Stimulated activated CD4-positive, alpha-beta T cell treated with anti-CD3 and anti-CD28 coated beads, Interleukin-12 subunit alpha, Interleukin-12 subunit beta, amount 100 ng/mL, for 24 hours (primary cell): ENCODE measurements around the gene MFAP4.
A peak's percentile ranks its signal among the peaks of the same experiment; 100 is the strongest.

Experiments
- DNase-seq, 2 experiments: peaks; one replicate each; pipeline ENCODE4 v3.0.0-alpha.2; 2020; ENCODE audit warnings: low read depth in 2 of 2

Gene MFAP4

GRCh38 chr17:19348081-19348650 lies 38.8 kb downstream of the MFAP4 start:
- no peak for DNase-seq

DNA sequence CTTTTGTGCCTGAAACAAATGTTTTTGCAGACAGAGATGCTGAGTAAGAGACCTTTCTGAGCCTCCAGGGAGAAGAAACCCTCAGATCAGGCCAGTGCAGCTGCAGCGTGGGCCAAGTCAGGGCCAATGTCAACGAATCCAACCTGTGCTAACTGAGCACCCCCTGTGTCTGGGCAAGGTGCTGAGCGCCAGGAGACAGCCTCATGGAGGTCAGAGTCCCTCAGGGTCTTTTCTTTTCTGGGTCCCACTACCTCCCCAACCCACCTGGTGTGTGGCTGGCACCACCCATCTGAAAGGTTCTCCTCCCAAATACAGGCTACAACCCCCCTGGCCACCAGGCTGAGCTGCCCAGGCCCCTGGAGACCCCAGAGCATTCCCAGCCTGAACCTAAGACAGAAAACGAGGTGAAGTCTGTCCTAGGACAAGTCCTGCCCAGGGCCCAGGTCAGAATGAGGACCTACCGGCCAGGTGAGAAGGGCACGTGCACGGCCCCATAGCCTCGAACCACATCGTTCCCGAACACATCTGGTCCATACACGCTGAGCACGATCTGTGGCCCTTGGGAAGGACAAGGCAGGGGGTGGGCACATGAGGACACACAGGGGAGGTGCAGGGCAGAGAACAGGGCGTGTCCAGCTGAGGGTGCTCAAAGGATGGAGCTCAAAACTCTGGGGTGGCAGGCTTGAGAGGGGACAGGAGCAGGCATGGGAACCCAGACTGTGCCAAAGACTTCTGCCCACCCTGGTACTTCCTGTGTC lies 39.5 kb downstream of the MFAP4 start:
- DNase-seq: no peak

GRCh38 chr17:19346351-19347255 lies 40.4 kb downstream of the MFAP4 start:
- DNase-seq: no peak

DNA sequence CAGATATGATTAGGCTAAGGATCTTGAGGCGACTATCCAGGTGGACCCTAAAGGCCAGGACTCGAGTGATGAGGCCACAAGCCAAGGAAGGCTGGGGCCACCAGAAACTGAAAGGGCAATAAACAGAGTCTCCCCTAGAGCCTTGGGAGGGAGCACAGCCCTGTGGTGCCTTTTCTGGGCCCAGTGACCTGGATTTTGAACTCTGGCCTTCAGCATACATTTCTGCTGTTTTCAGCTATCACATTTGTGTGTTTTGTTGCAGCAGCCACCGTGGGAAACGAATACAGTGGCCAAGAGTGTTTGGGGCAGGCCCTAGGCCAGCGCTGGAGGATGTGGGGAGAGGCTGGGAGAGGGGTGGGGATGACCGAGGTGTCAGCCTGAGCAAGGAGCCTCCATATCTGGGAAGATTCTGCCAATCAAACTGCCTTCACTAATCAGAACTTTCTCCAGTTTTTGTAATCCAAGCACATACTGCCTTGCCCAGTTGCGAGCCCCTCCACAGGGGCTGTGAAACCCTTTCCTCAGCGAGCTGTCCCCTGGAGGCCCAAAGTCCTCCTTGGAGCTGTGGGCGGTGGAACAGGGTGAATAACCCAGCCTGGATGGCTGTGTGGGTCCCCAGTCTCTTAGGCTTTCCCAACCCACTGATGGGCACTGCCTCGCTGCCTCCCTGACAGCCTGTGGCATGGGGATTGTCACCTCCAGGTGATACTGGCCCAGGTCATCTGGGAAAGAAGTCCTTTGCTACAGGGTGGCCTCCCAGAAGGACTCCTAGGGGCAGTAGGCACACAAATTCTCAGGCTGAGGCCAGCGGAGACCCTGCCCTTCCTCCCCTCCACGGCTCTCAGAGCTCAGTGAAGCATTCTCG lies 41.3 kb downstream of the MFAP4 start:
- no peak for DNase-seq

- DNase-seq: no peak
Measured at GRCh38 chr17:19345067-19345460, 41.9 kb downstream of the MFAP4 start.

- no peak for DNase-seq
Measured at GRCh38 chr17:19344311-19345066, 42.5 kb downstream of the MFAP4 start.

DNA sequence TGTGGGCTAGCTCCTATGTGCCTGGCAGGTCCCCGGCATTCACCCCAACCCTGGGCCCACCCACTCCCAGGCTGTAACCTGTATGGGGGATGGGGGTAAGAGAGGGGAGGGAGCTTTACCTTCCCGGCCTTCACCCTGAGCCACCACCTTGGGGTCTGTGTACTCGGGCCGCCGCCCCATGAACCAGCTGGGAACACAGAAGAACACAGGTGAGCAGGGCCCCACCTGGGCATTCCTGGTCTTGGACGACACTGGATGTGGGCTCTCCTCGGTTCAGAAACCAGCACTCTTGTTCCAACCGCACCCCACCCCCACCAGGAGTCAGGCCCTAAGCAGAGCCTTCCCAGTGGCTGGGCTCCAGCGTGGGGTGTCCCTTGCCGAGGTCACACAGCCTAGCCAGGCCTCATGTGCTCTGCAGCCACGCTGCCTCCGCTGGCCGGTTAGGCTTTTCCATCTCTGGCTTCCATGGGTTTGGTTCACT lies 43.3 kb downstream of the MFAP4 start:
- DNase-seq: no peak

DNA sequence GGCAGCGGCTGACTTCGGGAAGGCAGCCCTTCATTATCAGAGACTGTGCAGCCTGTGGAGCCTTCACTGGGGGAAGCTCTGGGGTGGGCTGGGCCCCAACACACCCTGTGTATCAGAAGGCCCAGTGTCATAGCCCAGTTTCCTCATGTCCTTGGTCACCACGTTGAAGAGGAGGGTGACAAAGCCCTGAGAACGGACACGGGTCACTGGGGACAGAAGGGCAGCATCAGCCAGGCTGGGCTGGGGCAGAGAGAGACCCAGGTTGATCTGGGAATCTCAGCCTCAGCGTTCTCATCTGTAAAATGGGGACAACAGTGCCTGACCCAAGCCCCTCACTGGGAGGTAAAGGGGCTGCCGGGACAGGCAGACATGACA lies 43.7 kb downstream of the MFAP4 start:
- no peak for DNase-seq

- no peak for DNase-seq
Measured at GRCh38 chr17:19342611-19343255, 44.3 kb downstream of the MFAP4 start.

DNA sequence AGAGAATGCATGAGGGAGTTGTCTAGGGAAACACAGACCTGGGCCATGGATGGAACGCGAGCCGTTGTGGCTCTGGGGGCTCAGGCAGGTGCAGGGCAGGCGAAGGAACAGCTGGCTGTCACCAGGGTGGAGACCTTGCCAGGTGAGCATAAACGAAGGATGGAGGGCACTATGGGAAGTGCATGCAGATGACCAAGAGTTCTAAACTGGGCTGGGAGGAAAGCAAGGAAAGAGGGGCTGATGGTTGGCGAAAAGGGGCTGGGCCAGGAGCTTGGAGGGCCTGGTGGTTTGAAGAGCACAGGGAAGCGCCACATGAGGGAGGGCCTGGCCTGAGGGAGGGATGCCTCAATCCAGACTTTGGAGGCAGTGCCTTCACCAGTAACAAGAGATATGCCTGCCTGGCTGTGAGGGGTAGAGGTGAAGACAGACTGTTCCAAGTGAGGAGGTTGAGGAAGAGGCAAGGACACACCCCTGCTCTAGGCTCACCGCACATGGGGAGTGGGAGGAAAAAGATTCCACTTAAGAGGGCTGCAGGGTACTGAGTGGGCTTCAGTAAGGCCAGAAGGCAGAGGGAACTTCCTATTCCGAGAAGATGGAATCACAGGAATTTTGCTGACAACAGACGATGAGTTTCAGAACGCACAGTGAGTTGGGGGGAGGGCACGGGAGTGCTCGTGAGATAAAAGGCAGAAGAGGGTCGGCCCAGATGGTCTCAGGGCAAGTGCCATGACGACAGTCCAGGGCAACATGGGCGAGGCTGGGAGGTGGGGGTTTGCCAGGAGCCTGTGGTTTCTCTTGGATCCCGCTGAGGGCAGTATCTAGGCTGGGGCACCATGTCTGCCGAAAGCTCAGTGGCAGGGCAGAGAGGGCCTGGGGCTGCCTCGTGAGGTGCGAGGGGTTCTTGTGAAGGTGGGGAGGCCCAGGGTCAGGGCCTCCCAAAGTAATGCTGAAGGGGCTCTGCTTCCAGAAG lies 45.1 kb downstream of the MFAP4 start:
- DNase-seq: no peak

DNA sequence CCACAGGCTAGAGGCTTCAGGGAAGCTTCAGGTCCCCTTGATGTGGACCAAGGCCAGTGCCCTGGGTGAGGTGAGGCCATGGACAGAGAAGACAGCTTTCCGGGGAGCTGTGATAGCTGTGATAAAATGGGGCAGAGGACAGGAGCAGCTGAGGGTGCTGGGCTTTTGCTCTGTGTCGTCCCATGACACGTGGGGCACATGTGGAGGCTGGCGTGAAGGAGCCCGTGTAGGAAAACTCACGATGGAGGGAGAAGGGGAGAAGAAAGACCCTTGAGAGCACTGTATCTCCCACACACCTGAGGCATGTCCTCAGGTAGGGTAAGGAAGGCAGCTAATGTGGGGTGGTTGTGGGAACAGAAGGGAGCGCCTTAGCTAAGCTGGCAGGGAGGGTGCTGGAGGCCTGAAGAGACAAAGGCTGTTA lies 45.8 kb downstream of the MFAP4 start:
- no peak for DNase-seq

DNA sequence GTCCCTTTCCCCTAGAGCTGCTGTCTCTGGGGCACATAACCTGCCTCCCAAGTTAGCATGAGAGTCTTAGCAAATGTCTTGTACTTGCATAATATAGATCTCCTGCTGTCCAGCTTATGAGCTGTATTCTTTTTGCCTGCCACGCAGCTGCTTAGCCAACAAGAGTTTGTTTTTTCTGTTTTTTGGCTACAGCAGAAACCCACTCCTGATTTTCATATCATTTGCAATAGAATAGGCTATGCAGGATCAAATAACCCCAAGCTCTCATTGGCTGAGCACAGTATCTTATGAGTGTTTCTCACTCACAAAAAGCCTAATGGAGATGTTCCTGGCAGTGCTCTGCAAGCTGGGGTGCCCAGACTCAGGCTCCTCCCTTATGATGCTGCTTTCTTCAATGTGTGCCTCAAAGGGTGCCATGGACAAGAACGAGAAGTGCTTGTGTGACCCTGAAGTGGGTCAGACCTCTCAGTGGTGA lies 47.6 kb downstream of the MFAP4 start:
- DNase-seq: no peak

DNA sequence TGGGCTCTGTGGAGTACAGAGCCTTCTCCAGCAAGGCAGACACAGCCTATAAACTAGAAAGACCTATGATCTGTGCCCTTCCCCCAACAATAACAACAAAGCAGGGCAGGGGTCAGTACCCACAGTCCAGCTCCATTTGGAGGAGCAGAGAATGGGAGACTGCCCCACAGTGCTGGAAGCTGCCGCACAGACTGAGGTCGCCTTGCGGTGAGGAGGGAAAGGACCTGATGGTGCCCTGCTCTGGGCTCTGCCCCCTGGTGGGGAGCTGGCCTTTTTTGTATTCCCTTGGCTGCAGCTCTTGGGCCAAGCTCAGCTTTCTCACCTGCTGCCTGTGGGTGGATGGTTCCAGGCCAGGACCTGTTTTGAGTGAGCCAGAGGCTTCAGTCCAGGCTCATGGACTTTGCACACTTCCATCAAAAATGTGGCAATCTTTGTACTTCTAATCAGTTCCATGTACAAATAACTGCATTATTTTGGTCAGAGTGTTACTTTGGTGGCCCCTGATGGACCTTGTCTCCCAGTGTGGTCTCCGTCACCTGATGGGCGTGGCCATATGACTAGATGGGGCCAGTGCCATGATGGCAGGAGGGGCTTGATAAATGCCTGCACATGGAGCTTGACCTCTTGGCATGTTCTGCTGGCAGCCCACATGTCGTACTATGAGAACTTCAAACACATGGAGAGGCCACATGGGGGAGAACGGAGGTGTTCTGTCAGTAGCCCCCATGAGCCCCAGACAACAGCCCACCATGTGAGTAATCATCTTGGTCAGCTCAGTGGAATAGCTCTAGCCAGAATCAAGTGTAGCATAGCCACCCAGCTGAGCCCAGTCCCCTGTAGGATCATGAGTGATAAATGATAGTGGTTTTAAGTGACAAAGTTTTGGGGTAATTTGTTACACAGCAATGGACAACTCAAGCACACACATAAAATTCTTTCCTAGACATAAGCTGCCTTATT lies 48.7 kb downstream of the MFAP4 start:
- DNase-seq: peak; percentile 11 to 51

- DNase-seq: no peak
Measured at GRCh38 chr17:19337712-19338023, 49.3 kb downstream of the MFAP4 start.

- DNase-seq: no peak
Measured at GRCh38 chr17:19336938-19337711, 49.9 kb downstream of the MFAP4 start.

- DNase-seq: no peak
Measured at GRCh38 chr17:19335951-19336631, 50.9 kb downstream of the MFAP4 start.

- DNase-seq: no peak
Measured at GRCh38 chr17:19334331-19334730, 52.7 kb downstream of the MFAP4 start.
